HUDEP-2 (cell line): ENCODE measurements around the gene SFMBT2.
"Not testable (repeated sequence)": the region's sequence is repeated elsewhere in the genome, so short reads cannot be mapped to it uniquely, and the experiment has no call there.

ENCODE experiments used
- DNase-seq, 76 experiments: peaks; one replicate each; lab custom pipeline; 2025; ENCODE audit not compliant: unreplicated experiment in 76 of 76; lab: John Stamatoyannopoulos, UW

Gene SFMBT2

DNA sequence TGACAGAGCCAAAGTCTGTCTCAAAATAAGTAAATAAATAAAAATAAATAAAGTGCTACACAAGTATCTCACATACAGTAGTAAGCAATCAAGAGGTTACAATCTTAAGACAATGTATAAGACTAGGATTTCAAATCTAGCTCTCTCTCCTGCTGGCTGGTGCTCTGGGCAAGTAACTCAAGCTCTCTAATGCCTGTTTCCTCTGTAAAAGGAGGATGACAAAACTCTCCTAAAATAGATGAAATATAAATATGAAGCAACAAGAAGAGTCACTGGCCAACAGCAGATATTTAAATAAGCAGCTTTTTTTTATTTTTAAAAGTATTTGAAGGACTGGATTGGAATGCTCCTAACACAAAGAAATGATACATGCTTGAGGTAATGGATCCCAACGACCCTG lies 7.2 kb downstream of the SFMBT2 start:
- no peak for DNase-seq

DNA sequence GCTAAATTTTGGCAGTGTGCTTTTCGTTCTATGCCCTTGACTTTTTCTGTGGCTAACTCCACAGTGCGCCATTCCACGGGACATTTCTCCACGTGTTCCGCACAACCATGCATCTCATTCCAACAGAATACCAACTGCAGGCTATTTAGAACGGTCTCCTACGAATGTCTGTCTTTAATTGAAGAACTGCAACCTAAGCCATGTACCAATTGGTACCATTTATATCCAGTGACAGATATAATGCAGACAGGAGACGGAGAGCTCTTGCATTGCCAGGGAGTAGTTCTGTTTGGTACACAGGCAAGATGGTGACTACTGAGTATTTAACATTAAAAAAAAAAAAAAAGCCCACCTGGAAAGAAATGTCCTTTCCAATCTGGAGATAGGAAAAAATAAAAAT lies 9.1 kb downstream of the SFMBT2 start:
- no peak for DNase-seq

DNA sequence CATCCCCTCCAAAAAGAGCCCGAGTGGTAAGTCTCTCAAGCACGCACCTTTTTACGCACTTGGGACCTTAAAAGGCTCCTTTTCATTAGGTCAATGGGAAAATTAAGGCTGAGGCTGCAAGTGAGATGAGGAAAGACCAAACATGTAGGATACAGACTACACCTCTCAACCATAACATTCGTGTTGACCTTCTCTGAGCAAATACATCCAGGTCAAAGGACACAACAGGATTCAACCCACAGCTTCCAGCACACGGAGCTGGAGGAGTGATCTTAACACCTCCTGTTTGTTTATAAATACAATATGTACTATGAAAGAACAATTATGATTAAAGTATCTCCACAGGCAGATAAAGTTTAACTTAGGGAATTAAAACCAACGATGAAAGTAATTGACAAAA lies 9.7 kb downstream of the SFMBT2 start:
- DNase-seq, result no peak

DNA sequence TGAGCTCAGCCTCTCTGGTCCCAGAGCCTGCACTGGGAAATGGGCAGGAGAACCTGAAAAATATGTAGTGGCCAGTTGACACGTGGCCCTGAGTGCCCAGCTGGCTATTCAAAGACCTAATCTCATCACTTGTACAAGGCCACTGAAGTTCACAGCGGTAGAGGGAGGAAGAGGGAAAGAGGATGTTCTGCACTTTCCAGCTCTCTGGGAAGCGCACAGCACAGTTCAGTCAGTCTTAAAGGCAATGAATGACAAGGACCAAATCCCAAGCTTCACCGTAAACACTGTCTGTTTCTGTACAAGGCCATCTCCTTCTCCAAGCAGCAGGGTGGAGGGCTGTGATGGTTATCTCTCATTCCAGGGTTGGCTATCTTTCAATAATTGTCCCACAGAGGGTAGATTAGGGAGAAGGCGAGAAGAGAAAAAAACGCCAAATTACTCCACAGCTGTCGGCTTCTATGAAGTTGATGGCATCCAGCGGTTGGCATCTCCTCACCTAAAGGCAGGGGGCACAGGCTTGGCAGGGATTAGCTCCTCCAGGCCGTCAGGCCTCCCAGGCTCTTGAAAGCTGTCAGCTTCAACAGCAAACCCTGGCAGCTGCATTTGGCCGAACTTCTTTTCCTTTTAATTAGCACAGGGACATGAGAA lies 10.6 kb downstream of the SFMBT2 start:
- DNase-seq, result no peak

- no peak for DNase-seq
Observed at GRCh38 chr10:7399533-7399932, 11.3 kb downstream of the SFMBT2 start.

GRCh38 chr10:7397049-7398035 lies 13.5 kb downstream of the SFMBT2 start:
- peak in 1 of 76 experiments; percentile 3 for DNase-seq

DNA sequence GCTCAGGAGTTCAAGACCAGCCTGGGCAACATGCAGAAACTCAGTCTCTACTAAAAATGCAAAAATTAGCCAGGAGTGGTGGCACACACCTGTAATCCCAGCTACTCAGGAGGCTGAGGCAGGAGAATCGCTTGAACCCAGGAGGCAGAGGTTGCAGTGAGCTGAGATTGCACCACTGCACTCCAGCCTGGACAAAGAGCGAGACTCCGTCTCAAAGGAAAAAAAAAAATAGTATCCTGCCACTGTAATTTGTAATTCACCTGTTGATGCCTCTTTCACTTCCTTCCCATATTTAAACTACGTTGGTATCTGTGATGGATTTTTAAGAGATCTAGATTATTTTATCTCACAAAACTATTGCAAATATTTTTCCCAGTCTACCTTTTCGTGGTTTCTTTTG lies 18.5 kb downstream of the SFMBT2 start:
- DNase-seq, result not testable (repeated sequence)

DNA sequence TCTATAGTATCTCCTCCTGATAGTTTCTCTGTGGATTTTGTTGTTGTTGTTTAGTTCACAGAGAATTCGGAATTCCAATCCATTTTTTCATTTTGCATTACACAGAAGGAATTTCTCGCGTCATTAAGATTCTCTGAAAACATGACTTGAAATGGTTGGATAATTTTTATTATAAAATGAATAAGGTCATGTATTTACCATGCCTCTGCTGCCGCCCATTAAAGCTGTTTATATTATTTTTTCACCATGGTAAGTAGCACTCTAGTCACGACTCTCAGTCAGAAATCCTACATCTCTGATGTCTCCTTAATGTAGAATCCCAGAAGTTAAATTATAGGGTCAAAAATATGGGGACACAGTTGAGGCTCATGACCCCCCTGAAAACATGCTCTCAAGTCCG lies 19.1 kb downstream of the SFMBT2 start:
- DNase-seq, result no peak

GRCh38 chr10:7390689-7391110 lies 20.1 kb downstream of the SFMBT2 start:
- not testable (repeated sequence) for DNase-seq

GRCh38 chr10:7389844-7390243 lies 21.0 kb downstream of the SFMBT2 start:
- no peak for DNase-seq

DNA sequence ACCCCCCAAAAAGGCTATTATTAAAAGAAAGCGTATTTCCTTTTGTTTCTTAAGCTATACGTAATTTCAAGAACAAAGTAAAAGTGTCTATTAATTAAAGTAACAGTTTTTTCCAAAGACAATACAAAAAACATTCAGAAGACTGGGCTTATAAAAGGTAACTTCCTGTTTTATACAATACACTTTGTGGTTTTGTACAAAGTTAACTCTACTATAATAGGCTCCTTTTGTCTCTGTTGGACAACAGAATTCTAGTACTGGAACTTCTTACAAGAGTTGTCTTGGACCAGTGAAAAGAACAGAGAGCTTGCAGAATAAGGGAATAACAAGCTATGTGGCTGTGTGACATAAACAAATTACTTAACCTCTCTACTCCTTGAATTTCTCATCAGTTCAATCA lies 21.5 kb downstream of the SFMBT2 start:
- DNase-seq, result no peak

DNA sequence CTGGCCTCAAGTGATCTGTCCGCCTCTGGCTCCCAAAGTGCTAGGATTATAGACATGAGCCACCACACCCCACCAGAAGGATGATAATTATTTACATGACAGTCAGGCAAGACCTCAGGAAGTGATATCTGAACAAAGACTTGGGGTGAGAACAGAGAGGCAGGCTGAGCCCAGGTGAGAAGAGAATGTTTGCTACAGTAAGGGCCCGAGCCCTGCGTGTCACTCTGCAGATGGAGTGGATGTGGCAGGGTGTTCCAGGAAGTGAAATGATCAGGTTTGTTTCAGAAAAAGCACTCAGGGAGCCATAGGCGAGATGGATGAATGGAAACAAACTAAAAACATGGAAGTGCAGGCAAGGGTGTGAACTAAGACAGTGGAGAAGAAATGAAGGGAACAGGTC lies 22.2 kb downstream of the SFMBT2 start:
- DNase-seq, result no peak

GRCh38 chr10:7388149-7388548 lies 22.7 kb downstream of the SFMBT2 start:
- not testable (repeated sequence) for DNase-seq

DNA sequence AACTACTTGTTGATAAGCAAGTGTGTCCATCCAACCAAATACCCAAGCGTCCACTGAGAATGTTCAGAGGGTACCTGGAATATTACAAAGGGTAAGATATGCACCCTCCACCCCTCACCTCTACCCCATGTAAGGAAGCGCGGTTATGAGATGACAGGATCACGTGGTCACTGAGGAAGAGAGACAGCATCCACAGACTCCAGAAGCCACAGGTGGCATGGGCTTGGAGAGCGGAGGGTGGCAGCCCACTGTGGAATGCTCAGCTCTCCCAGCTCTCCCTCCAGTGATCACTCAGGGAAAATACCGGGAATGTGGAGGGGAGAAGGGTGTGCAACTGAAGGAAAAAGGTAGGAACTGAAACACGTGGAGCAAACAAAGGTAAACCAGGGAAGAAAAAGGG lies 25.7 kb downstream of the SFMBT2 start:
- DNase-seq, result no peak

- no peak for DNase-seq
Observed at GRCh38 chr10:7383442-7383841, 27.4 kb downstream of the SFMBT2 start.

GRCh38 chr10:7380704-7381241 lies 30.1 kb downstream of the SFMBT2 start:
- DNase-seq, result no peak

- DNase-seq, result no peak
Observed at GRCh38 chr10:7378602-7379403, 32.0 kb downstream of the SFMBT2 start.

GRCh38 chr10:7377614-7378248 lies 33.1 kb downstream of the SFMBT2 start:
- no peak for DNase-seq

- DNase-seq, result no peak
Observed at GRCh38 chr10:7374795-7375194, 36.0 kb downstream of the SFMBT2 start.

GRCh38 chr10:7373039-7373438 lies 37.8 kb downstream of the SFMBT2 start:
- DNase-seq, result no peak
